Natural killer cell (primary cell): Measurements from ENCODE around the gene TIMP3. TPM values are rescaled to one million over a fixed set of nuclear protein-coding genes. Genes with fewer than 3 reads are reported as not detected.

Experiments used
- ATAC-seq, 3 donors: fragments of 150-1000 bp in 2 of 3; fragments of 200-7000 bp in 1 of 3; cut with Tn5 transposase; 1 replicate in 1 of 3; 2 replicates in 2 of 3; pipeline ENCODE4 v1.10.0; 2021; ENCODE audit warnings: mild to moderate bottlenecking in 2 of 3, moderate library complexity in 2 of 3
- DNase-seq, 2 donors: peaks; one replicate each; pipeline versions ENCODE4 v3.0.0 to v3.0.0-alpha.2; 2013 to 2021; ENCODE audit warnings: mixed read lengths in 1 of 2
- H3K27ac ChIP-seq: one replicate; pipeline ENCODE4 v1.5.1; 2013; ENCODE audit warnings: mild to moderate bottlenecking, low read length
- H3K27me3 ChIP-seq: one replicate; pipeline ENCODE4 v1.6.1; 2013; ENCODE audit warnings: low read length; ENCODE audit not compliant: control insufficient read depth, insufficient read depth
- H3K36me3 ChIP-seq: one replicate; pipeline ENCODE4 v1.6.1; 2013; ENCODE audit warnings: low read length; ENCODE audit not compliant: control insufficient read depth, insufficient read depth
- H3K4me1 ChIP-seq: one replicate; pipeline ENCODE4 v1.6.1; 2013; ENCODE audit warnings: low read length; ENCODE audit not compliant: control insufficient read depth, insufficient read depth
- H3K4me3 ChIP-seq: one replicate; pipeline ENCODE4 v1.5.1; 2013; ENCODE audit warnings: low read length
- H3K9me3 ChIP-seq: one replicate; pipeline ENCODE4 v1.6.1; 2013; ENCODE audit warnings: low read length; ENCODE audit not compliant: control insufficient read depth, insufficient read depth
- H3K27ac Mint-ChIP-seq, 2 donors: one replicate each; pipeline ENCODE4 v1.8.0; 2022; ENCODE audit warnings: mild to moderate bottlenecking in 2 of 2, mixed read lengths in 2 of 2, moderate library complexity in 1 of 2
- H3K27me3 Mint-ChIP-seq, 2 donors: one replicate each; pipeline ENCODE4 v1.8.0; 2022; ENCODE audit warnings: low read depth in 2 of 2, mixed read lengths in 2 of 2
- H3K36me3 Mint-ChIP-seq: one replicate; pipeline ENCODE4 v1.8.0; 2022; ENCODE audit warnings: mixed read lengths
- H3K4me1 Mint-ChIP-seq, 2 donors: one replicate each; pipeline ENCODE4 v1.8.0; 2022; ENCODE audit warnings: mixed read lengths in 2 of 2
- H3K4me3 Mint-ChIP-seq: one replicate; pipeline ENCODE4 v1.8.0; 2022; ENCODE audit warnings: mild to moderate bottlenecking, moderate library complexity, mixed read lengths
- H3K9me3 Mint-ChIP-seq, 2 donors: one replicate each; pipeline ENCODE4 v1.8.0; 2022; ENCODE audit warnings: mixed read lengths in 2 of 2
- WGBS: methylation state at CpG from one replicate; pipeline ENCODE4 v1.1.7; 2013; ENCODE audit warnings: missing lambda C conversion rate; ENCODE audit not compliant: insufficient coverage; 5-methylcytosine and 5-hydroxymethylcytosine counted together
- intact Hi-C: fragments of 100-400 bp; cut with micrococcal nuclease; formaldehyde crosslinking; loops from one replicate; pipeline ENCODE4 v1.14.2; 2022
- total RNA-seq, 4 donors: library from RNA; stranded (reverse); fragments of 120-200 nt in 1 of 4; gene quantifications; one replicate each; pipeline versions ENCODE4 v1.2.3 to v1.2.4, GENCODE V29; 2013 to 2022
- TF ChIP-seq, protein P1 (sequence below): fragments of 200-600 bp; IDR thresholded peaks from one replicate; pipeline ENCODE4 v1.8.0; 2022; ENCODE audit warnings: antibody characterized with exemption

Gene TIMP3
- total RNA-seq, 3 donors from 2014 or later (not counting 1 experiment from before 2014, with no cell fraction given): 0.12 TPM; not detected in 2

DNA sequence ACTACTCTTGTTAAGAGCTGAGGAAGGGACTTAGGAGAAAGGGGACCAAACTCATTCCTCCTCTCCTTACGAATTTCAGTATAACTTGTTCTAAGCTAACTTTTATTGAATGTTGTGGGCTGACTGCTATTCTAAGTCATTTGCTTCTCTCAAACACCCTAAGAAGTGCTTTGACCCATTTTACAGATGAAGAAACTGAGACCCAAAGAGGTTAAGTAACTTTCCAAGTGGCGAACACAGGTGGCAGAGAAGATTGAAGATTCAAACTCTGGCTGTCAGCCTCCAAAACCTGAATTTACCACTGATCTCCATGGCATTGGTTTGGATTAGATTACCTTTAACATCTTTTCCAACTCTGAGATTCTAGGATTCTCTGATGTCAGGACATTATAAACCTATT, 52.2 kb downstream of the TIMP3 start:
- no peaks in the 10 kb centered on the region for H3K9me3 ChIP-seq
- H3K27me3 Mint-ChIP-seq: peaks cover 8 to 12% of the 10 kb centered on the region in 2 donors
- no peak overlapping the region for H3K27ac ChIP-seq
- no peaks in the 10 kb centered on the region for H3K4me1 Mint-ChIP-seq
- no peaks in the 10 kb centered on the region for H3K9me3 Mint-ChIP-seq
- intact Hi-C loops: no loop called here
- no peak overlapping the region for H3K4me3 ChIP-seq
- H3K36me3 ChIP-seq: no peaks in the 10 kb centered on the region
- 72% methylated on average over 1 of the region's 2 CpGs for WGBS
- H3K4me3 Mint-ChIP-seq: no peak overlapping the region
- TF ChIP-seq, protein P1, sequence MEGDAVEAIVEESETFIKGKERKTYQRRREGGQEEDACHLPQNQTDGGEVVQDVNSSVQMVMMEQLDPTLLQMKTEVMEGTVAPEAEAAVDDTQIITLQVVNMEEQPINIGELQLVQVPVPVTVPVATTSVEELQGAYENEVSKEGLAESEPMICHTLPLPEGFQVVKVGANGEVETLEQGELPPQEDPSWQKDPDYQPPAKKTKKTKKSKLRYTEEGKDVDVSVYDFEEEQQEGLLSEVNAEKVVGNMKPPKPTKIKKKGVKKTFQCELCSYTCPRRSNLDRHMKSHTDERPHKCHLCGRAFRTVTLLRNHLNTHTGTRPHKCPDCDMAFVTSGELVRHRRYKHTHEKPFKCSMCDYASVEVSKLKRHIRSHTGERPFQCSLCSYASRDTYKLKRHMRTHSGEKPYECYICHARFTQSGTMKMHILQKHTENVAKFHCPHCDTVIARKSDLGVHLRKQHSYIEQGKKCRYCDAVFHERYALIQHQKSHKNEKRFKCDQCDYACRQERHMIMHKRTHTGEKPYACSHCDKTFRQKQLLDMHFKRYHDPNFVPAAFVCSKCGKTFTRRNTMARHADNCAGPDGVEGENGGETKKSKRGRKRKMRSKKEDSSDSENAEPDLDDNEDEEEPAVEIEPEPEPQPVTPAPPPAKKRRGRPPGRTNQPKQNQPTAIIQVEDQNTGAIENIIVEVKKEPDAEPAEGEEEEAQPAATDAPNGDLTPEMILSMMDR: no peak
- no peaks in the 10 kb centered on the region for H3K4me1 ChIP-seq
- DNase-seq: no peak
- H3K36me3 Mint-ChIP-seq: no peaks in the 10 kb centered on the region
- no peaks in the 10 kb centered on the region for H3K27me3 ChIP-seq
- H3K27ac Mint-ChIP-seq: no peak overlapping the region
- ATAC-seq: no peak

DNA sequence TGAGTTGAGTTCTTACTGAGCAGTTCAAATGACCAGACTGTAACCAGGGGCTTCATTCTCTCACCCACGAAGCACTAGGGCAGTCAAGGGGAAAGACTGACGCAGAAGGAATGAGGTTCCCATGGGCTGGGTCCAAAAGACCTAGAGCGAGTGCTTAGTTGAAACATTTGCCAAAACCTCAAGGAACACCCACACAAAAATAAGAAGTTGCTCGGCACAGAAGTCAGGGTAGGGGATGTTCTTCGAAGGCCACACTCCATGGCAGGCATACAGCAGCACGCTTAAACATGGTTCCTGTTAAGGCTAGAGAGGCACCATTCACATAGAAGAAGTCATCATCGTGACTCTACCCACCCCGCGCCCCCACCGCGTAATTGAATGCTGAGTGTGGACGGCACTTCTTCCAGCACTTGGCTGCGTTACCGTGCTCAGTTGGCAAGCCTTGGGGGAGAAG, 52.9 kb downstream of the TIMP3 start:
- Histone ChIP-seq H3K36me3 (no peaks in the 10 kb centered on the region), H3K4me1 (no peaks in the 10 kb centered on the region), H3K4me3 (no peak overlapping the region), H3K27ac (no peak overlapping the region), H3K9me3 (no peaks in the 10 kb centered on the region), H3K27me3 (no peaks in the 10 kb centered on the region)
- H3K36me3 Mint-ChIP-seq: no peaks in the 10 kb centered on the region
- intact Hi-C loops: no loop called here
- WGBS: 92% methylated on average over 14 of the region's 14 CpGs
- peaks cover 8 to 12% of the 10 kb centered on the region in 2 donors for H3K27me3 Mint-ChIP-seq
- no peak overlapping the region for H3K4me3 Mint-ChIP-seq
- DNase-seq (no peak), ATAC-seq (no peak)
- TF ChIP-seq, protein P1: no peak
- no peak overlapping the region for H3K27ac Mint-ChIP-seq
- H3K9me3 Mint-ChIP-seq: no peaks in the 10 kb centered on the region
- no peaks in the 10 kb centered on the region for H3K4me1 Mint-ChIP-seq

DNA sequence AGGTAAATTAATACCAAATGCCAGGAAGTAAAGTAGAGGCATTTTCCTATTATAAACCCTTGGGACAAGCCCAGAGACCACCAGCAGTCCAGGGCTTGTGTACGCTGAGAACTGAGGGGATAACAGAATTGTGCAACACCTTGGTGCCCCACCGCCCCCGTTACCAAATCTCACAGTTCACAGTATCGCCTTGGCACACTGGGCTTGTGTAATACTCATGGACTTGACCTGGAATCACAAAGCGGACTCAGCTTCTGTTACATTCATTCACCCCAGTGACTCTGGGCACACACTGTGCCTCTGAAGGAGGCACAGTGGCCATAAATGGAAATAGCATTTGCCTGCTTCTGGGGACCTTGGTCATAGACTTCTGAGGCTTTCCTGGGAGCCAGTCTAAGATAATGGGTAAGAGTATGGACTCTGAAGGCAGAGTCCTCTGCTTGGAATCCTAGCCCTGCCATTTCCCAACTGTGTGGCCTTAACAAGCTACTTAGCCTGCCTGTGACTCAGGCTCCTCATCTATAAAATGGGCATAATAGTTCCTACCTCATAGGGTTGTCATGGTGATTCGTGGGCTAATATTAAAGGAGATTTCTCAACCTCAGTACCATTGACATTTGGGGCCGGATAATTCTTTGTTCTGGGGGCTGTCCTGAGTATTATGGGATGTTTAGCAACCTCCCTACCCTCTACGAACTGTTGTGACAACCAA, 53.7 kb downstream of the TIMP3 start:
- Mint-ChIP-seq H3K4me3 (no peak overlapping the region), H3K4me1 (no peaks in the 10 kb centered on the region), H3K27me3 (peaks cover 10 to 12% of the 10 kb centered on the region in 2 donors), H3K9me3 (no peaks in the 10 kb centered on the region), H3K27ac (no peak overlapping the region), H3K36me3 (no peaks in the 10 kb centered on the region)
- 90% methylated on average over 5 of the region's 8 CpGs for WGBS
- no peaks in the 10 kb centered on the region for H3K36me3 ChIP-seq
- intact Hi-C loops: no loop called here
- no peaks in the 10 kb centered on the region for H3K9me3 ChIP-seq
- H3K27ac ChIP-seq: no peak overlapping the region
- TF ChIP-seq, protein P1: no peak
- H3K27me3 ChIP-seq: no peaks in the 10 kb centered on the region
- no peak overlapping the region for H3K4me3 ChIP-seq
- H3K4me1 ChIP-seq: no peaks in the 10 kb centered on the region
- ATAC-seq: no peak
- no peak for DNase-seq
